MV-4-11 (cell line): Measurements from ENCODE around the gene RCBTB2.
"Not testable (repeated sequence)": the region's sequence is repeated elsewhere in the genome, so short reads cannot be mapped to it uniquely, and the experiment has no call there.

ENCODE experiments used
- DNase-seq: peaks from one replicate; lab custom pipeline; 2025; lab: John Stamatoyannopoulos, UW

Gene RCBTB2

DNA sequence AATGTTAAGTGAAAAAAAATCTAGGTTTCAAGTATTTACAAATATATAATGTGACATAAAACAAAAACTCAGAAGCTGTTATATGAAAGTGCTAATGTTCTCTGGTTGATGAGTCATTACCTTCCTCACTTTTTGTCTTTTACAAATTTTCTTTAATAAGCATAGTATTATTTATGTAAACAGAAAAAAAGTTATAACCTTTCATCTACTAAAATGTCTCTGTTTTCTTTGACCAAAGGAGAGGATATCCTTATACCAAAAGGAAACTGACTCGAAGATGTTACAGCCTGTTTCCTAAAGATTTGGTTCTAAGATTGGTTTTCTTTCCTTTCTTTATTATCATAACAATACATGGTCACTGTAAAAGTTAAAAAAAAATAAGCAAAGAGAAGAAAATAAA is 38.0 kb downstream of the RCBTB2 start:
- no peak for DNase-seq

GRCh38 chr13:48493851-48494250 is 39.0 kb downstream of the RCBTB2 start:
- DNase-seq = no peak

GRCh38 chr13:48493066-48493765 is 39.7 kb downstream of the RCBTB2 start:
- peak; percentile 9 for DNase-seq

- peak; percentile 96 for DNase-seq
These were observed 40.3 kb downstream of the RCBTB2 start for GRCh38 chr13:48492470-48493065.

DNA sequence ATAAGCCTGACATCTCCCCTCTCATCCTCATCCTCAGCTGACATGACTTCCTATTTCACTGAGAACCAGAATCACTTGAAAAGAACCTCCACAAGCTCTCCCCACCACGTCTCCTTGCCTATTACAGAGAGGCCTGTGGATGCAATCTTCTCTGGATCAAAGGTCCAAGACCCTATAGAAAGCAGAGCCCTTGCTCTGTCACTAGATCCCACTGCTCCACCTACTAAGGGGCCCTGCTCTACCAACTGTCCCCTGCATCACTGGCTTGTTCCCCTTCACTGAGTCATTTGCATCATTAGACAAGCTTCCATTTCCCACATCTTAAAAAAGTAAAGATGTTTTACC is 40.8 kb downstream of the RCBTB2 start:
- DNase-seq = no peak

DNA sequence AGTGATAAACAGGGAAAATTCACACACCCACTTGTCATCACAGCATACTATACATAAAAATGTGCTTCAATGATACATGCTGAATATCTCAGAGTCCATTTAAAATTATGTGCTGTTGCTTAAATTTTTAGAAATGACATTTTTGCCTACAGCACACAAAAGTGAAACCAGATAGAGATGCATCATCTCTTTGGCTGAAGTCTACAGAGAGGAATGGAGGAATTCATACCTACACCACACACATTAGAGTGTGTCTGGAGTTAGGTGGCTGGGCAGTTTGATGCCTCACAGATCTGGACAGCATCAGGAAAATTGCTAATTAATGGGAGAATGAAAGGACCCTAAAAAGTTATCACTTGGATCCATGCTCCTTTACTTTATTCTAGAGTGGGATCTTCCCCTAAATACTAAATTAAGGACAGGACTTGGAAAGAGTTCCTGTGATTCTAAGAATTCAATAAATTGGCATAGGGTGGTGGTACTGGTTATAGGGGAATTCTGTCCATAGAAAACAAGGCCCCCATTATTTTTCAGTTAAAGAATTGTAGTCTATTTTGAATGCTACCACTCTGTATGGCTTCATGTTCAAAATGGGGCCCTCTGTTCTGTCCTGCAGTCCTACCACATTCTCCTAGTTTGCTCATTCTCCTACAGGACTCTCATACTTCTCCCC is 41.3 kb downstream of the RCBTB2 start:
- DNase-seq = no peak

DNA sequence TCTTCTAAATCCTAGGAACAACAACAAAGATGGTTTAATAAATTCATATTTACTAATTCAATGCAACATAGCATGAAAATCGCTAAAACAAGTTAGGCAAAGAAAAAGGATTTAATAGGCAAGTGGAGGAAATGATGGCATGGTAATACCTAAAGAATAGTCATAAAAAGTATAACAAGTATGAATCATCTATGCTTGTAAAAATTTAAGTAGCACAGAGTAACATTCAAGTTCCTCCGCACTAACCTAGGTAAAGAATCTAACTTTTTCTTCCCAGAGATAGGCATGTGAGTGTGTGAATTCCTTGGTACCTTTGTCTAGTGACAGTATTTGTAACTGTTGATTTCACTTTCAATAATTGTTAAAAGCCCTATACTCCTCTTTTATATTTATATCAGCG is 42.6 kb downstream of the RCBTB2 start:
- no peak for DNase-seq

DNA sequence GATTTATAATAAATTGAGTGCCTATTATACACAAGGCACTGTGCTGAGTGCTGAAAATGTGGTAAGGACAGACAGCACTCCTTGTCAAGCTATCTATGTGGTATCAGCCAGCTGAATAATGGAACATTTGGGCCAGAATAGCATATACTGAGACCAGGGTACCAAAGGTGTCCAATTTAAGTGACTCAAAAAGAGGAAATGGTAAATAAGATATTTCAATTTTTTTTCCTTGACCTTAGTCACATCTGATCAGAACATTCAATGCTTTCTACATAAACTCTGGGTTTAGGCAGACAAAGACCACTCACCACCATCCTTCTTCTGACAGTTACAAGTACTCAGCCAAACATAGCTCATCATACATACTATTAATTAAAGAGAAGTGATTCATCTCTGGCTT is 43.2 kb downstream of the RCBTB2 start:
- DNase-seq = no peak

GRCh38 chr13:48488995-48489394 is 43.9 kb downstream of the RCBTB2 start:
- no peak for DNase-seq

GRCh38 chr13:48487968-48488367 is 44.9 kb downstream of the RCBTB2 start:
- no peak for DNase-seq

DNA sequence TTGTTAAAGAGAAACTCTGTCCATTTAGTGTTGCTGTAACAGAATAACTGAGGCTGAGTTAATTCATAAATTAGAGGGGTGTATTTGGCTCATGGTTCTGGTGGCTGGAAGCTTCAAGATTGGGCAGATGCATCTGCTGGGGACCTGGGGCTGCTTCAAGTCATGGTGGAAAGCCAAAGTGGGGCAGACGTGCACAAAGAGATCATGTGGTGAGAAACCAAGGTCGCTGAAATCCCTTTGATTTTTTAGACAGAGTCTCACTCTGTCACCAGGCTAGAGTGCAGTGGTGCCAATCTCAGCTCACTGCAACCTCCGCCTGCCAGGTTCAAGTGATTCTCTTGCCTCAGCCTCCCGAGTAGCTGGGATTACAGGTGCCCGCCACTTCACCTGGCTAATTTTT is 46.0 kb downstream of the RCBTB2 start:
- DNase-seq = no peak

DNA sequence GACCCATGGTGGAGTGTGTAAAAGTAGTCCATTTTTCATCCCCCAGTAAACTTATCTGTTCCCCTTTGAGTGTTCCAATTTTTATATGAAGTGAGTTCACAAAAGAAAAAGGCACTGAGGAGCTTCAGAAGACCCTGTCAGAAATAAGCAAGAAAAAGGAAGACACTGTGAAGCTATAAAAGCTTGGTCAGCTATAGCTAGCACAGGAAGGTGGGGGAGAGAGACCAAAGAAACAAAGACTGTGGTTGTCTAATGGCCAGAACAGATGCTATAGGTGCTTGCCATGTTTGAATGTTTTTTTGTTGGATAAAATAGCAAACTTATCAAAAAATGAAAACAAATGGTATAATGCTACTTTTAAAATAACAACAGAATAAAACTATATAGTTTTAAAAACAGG is 46.5 kb downstream of the RCBTB2 start:
- DNase-seq = no peak

DNA sequence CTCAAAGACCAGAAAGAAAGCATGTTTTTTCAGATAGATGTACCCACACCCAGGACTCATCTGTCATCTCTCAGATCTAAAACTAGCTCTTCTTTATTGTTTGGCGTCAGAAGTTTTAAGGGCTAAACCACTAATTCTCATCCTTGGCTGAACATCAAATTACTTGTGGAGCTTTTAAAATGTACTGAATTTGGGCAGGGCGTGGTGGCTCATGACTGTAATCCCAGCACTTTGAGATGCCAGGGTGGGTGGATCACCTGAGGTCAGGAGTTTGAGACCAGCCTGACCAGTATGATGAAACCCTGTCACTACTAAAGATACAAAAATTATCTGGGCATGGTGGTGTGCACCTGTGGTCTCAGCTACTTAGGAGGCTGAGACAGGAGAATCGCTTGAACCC is 47.4 kb downstream of the RCBTB2 start:
- DNase-seq = no peak

- no peak for DNase-seq
These were observed 49.3 kb downstream of the RCBTB2 start for GRCh38 chr13:48483575-48483974.

DNA sequence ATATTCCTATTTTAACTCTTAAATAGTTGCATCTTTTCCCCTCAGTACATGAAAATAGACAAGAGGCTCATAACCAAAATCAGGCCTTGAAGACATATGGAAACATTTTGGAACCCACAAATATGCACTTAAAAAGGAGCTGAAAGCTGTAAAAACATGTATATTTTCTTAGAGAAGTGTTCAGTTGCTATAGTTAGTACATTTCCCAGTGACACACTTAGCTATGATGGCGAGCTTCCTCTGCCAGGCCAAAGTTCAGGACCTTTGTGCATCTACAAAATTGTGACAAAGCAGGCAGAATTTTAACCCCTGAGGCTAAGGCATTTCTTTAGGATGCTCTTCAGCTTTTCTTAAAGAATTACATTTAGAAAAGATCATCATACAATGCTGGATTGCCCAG is 54.5 kb downstream of the RCBTB2 start:
- peak; percentile 11 for DNase-seq

GRCh38 chr13:48477191-48477855 is 55.6 kb downstream of the RCBTB2 start:
- peak; percentile 64 for DNase-seq

GRCh38 chr13:48476686-48477085 is 56.2 kb downstream of the RCBTB2 start:
- no peak for DNase-seq

DNA sequence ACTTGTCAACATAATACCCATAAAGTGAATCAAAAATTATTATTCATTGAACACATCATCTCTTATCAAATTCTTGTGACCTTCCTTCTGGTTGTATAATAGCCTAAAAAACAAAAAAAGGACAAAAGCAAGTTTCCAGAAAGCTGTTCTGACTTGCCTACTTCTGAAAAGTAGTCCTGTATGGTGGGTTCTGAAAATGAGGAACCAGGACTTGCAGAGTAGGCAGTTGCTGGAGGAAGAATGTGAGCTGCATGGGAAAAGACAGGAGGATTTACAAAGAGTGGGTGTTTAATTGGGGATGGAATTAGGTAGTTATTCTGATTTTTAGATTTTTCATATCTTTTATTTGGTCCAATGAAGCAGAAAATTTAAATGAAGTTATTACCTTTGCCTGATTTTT is 56.7 kb downstream of the RCBTB2 start:
- peak; percentile 74 for DNase-seq

DNA sequence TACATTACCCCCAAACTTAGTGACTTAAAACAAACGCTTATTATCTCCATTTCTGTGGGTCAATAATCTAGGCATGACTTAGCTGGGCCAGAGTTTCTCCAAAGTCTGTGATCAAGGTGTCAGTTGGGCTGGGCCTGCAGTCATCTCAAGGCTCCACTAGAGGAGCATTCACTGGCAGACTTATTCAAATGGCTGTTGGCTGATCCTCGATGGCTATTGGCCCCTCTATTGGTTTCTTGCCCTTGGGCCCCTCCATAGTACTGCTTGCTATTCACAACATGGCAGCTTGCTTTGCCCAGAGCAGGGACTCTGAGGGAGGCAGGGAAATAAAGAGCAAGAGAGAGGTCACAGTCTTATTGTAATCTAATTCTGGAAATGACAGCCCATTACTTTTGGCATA is 57.6 kb downstream of the RCBTB2 start:
- no peak for DNase-seq

GRCh38 chr13:48457578-48458242 is 75.2 kb downstream of the RCBTB2 start:
- no peak for DNase-seq

DNA sequence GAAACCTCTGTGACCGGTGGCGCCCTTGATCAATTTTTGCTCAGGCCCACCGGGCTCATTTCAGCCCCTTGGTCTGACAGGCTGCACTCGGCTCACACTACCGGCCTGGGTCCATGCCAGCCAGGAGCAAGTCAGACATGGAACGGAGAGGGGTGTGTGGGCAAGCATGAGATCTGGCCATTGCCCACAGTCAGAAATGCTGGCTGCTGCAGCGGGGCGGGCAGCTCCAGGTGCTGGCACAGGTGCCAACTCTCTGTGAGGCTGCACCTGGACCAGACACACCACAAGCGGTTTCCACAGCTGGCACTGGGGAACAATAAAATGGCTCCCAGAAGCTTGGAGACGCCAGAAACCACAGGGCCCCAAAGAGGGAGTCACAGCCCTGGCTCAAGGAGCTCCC is 76.3 kb downstream of the RCBTB2 start:
- DNase-seq = no peak

DNA sequence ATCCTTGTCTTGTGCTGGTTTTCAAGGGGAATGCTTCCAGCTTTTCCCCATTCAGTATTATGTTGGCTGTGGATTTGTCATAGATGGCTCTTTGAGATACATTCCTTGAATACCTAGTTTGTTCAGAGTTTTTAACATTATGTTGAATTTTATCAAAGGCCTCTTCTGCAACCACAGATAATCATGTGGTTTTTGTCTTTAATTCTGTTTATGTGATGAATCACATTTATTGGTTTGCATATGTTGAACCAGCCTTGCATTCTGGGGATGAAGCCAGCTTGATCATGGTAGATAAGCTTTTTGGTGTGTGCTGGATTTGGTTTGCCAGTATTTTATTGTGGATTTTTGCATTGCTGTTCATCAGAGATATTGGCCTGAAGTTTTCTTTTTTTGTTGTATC is 81.7 kb downstream of the RCBTB2 start:
- not testable (repeated sequence) for DNase-seq

- no peak for DNase-seq
These were observed 83.2 kb downstream of the RCBTB2 start for GRCh38 chr13:48449656-48450055.
